Measurements from ENCODE around the gene BIN2. TPM values are rescaled to one million over a fixed set of nuclear protein-coding genes. Genes with fewer than 3 reads are reported as not detected.

Gene BIN2
- total RNA-seq, 2 donors from 2014 or later, result 4.6 to 11.9 TPM

- no peak overlapping the region for H3K27ac ChIP-seq
- no peak for TF ChIP-seq CTCF (IDR thresholded peaks at IDR 0.05)
- no peaks in the 10 kb centered on the region for H3K9me3 ChIP-seq
- H3K27me3 ChIP-seq (replicated peaks; ENCODE audit: insufficient read depth), result no peaks in the 10 kb centered on the region
- H3K36me3 ChIP-seq, result peaks cover 16% of the 10 kb centered on the region
- no peak overlapping the region for H3K4me3 ChIP-seq
- no peak for DNase-seq (ENCODE audit: low spot score)
- H3K4me1 ChIP-seq (ENCODE audit: control insufficient read depth in 1 of 2, low read depth in 2 of 2), result peaks cover 22 to 24% of the 10 kb centered on the region in 2 donors
- ATAC-seq (ENCODE audit: insufficient number of reproducible peaks, low FRiP score, low read depth), result no peak
These were observed 81.9 kb downstream of the BIN2 start for GRCh38 chr12:51242120-51242519.

- DNase-seq (ENCODE audit: low spot score) (no peak), ATAC-seq (ENCODE audit: insufficient number of reproducible peaks, low FRiP score, low read depth) (no peak)
- Histone ChIP-seq H3K4me1 (ENCODE audit: control insufficient read depth in 1 of 2, low read depth in 2 of 2) (peaks cover 19 to 24% of the 10 kb centered on the region in 2 donors), H3K9me3 (no peaks in the 10 kb centered on the region), H3K36me3 (peaks cover 16% of the 10 kb centered on the region), H3K27me3 (replicated peaks; ENCODE audit: insufficient read depth) (no peaks in the 10 kb centered on the region), H3K27ac (peak overlapping the region in 1 of 2 donors; percentile 99), H3K4me3 (no peak overlapping the region)
- no peak for TF ChIP-seq CTCF (IDR thresholded peaks at IDR 0.05)
These were observed 83.0 kb downstream of the BIN2 start for GRCh38 chr12:51240971-51241370.

- Histone ChIP-seq H3K4me3 (peak within 1 kb of the TSS; percentile 95), H3K27me3 (replicated peaks; ENCODE audit: insufficient read depth) (no peaks in the 10 kb centered on the region)
- peak; percentile 82 for DNase-seq (ENCODE audit: low spot score)
These were observed 85.3 kb downstream of the BIN2 start, which contains the start of gene DAZAP2 for GRCh38 chr12:51238510-51239334. DAZAP2 (plus strand) TSS chr12:51238826; CDS start chr12:51238908, 82 bp downstream.

GRCh38 chr12:51238037-51238509 is 85.9 kb downstream of the BIN2 start:
- no peak for TF ChIP-seq CTCF (IDR thresholded peaks at IDR 0.05)

More at GRCh38 chr12:51238510-51239334, 85.3 kb downstream of the BIN2 start, which contains the start of gene DAZAP2:
- Histone ChIP-seq H3K9me3 (no peaks in the 10 kb centered on the region), H3K36me3 (peaks cover 16% of the 10 kb centered on the region), H3K27ac (peak within 1 kb of the TSS; percentile 99 to 100), H3K4me1 (ENCODE audit: control insufficient read depth in 1 of 2, low read depth in 2 of 2) (peaks cover 19 to 24% of the 10 kb centered on the region in 2 donors)
- peak; percentile 82 for ATAC-seq (ENCODE audit: insufficient number of reproducible peaks, low FRiP score, low read depth)
- TF ChIP-seq CTCF (IDR thresholded peaks at IDR 0.05), result peak; percentile 39

DNA sequence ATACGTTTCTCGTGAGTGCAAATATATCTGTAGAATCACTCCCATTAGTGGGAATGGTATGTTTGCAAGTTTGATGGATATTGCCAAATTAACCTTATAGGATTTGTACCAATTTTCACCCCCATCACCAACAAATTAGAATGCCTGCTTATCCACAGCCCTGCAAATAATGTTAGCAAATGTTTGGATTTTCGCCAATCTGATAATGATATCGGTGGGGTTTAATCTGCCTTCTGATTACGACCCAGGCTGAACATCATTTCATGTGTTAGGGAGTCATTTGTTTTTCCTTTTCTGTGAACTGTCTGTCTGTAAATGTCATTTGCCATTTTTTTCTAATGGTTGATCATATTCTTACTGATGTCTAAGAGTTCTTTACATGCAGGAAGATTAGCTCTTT is 89.4 kb downstream of the BIN2 start:
- Histone ChIP-seq H3K27me3 (replicated peaks; ENCODE audit: insufficient read depth) (no peaks in the 10 kb centered on the region), H3K36me3 (no peaks in the 10 kb centered on the region), H3K27ac (no peak overlapping the region), H3K4me3 (no peak overlapping the region), H3K9me3 (no peaks in the 10 kb centered on the region), H3K4me1 (ENCODE audit: control insufficient read depth in 1 of 2, low read depth in 2 of 2) (peaks cover 0 to 5% of the 10 kb centered on the region in 2 donors)
- DNase-seq (ENCODE audit: low spot score) (no peak), ATAC-seq (ENCODE audit: insufficient number of reproducible peaks, low FRiP score, low read depth) (no peak)
- no peak for TF ChIP-seq CTCF (IDR thresholded peaks at IDR 0.05)

More at GRCh38 chr12:51238037-51238509, 85.9 kb downstream of the BIN2 start:
- ATAC-seq (ENCODE audit: insufficient number of reproducible peaks, low FRiP score, low read depth) (no peak), DNase-seq (ENCODE audit: low spot score) (no peak)
- no peaks in the 10 kb centered on the region for H3K9me3 ChIP-seq
- H3K4me3 ChIP-seq, result peak overlapping the region; percentile 95
- H3K27ac ChIP-seq, result peak overlapping the region in 1 of 2 donors; percentile 99
- no peaks in the 10 kb centered on the region for H3K27me3 ChIP-seq (replicated peaks; ENCODE audit: insufficient read depth)
- peaks cover 19 to 24% of the 10 kb centered on the region in 2 donors for H3K4me1 ChIP-seq (ENCODE audit: control insufficient read depth in 1 of 2, low read depth in 2 of 2)
- peaks cover 16% of the 10 kb centered on the region for H3K36me3 ChIP-seq

Measured in thoracic aorta (tissue), 2 donors.